ENCODE data around the gene KLF2.
A peak's percentile ranks its signal among the peaks of the same experiment; 100 is the strongest.
"Not testable (repeated sequence)": the region's sequence is repeated elsewhere in the genome, so short reads cannot be mapped to it uniquely, and the experiment has no call there.

Gene KLF2

DNA sequence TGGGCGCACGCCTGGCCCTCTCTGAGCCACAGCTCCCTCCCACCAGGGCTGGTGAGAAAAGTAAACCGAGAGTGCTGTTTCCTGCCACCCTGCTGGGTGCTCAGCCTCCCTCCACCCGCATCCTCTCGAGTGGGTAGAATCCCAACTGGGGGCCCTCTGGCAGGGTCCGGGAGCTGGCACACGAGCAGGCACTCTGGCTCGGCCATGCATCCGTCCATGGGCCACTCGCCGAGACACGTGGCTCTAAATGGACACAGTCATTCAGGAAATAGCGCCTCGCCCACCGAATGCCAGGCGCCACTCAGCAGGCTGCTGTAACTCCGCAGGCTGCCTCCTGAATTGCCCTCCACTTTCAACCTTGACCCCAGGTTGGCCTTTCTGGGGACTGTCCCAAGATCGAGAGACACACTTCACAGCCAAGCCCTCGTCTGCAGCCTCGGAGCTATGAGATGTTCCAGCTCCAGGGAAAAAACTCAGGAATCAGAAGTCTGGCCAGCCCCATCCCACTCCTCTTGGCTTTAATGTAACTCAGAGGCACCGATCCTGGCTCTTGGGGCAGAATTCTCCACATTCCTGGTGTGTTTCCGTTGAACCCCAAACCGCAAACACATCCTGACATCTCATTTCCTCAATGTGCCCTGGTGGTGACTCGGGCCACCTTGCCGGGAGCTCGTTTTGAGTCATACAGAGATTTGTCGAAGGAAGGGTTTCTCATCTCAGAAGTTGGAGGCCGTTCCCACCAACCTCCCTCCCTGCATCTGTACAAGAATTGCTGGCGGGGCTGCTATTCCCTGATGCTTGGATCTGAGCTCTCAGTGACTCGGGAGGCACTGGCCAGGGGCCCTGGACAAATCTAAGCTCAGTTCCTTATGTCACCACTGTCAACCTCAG is 14.1 kb downstream of the KLF2 start:
- peak; percentile 93 for DNase-seq (ENCODE audit: low spot score)

DNA sequence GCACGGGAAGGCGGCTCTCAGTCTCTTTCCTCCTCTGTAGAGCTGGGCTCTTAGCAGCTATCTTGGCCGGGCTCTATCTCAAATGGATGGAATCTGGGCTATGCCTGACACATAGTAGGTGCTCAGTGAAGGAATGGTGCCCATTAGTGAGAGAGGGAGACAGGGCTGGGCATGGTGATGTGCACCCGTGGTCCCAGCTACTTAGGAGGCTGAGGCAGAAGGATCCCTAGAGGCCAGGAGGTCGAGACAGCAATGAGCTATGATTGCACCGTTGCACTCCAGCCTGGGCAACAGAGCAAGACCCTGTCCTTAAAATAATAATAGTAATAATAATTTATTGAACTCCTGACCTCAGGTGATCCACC is 14.7 kb downstream of the KLF2 start:
- DNase-seq (ENCODE audit: low spot score) = no peak

DNA sequence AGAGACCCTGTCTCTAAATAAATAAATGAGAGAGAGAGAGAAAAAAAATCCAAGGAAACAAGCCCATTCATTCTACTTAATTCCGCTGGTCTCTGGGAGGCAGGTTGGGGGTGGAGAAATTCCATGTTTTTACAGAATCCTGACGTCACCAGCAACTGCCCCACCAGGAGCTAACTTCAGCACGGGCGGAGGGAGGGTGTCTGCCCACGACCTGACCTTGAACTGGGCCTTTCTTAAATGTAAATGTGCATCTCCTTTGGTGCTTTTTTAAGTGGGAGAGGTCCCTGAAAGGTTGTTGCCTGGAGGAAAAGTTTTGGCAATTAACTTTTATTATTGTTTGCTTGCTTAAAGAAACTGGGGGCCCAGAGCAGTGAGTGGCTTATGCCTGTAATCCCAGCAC is 15.5 kb downstream of the KLF2 start:
- DNase-seq (ENCODE audit: low spot score) = no peak

DNA sequence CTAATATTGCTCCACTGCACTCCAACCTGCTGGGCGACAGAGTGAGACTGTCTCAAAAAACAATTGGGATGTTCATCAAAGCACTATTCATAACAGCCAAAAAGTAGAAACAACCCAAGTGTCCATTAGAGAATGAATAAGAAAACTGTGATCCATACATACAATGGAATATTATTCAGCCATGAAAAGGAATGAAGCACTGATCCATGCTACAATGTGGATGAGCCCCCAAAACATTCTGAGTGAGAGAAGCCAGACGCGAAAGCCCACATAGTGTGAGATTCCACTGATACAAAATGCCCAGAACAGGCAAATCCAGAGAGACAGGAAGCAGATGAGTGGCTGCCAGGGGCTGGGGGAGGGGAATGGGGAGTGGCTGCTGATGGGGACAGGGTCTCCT is 16.0 kb downstream of the KLF2 start:
- no peak for DNase-seq (ENCODE audit: low spot score)

DNA sequence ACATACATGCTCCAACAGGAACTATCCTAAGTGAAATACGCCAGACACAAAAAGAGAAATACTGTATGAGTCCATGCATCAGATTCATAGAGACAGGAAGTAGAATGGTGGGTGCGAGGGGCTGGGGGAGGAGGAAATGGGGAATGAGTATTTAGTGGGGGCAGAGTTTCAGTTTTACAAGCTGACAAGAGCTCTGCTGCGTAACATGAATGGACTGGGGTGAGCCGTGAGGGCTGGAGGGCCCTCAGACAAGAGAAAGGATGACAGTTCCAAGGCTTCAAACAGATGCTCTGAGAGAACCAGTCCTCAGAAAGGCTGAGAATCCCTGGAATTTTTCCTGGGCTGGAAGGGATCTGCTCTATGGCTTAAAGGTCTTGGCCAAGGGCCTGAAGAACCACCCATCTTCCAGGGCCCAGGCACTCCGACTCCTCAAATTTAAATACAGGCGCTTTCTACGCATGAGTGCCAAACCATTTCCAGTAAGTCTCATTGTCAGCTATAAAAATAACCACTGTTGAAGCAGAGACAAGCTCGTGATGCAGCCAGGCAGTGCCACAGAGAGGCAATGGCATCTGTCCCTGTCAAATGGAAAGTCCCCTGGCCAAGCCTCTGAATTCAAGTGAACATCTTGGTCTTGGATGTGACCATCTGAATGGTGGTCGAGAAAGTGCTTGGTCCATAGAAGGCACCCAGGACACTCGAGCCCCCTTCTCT is 17.5 kb downstream of the KLF2 start:
- DNase-seq (ENCODE audit: low spot score) = peak; percentile 49

DNA sequence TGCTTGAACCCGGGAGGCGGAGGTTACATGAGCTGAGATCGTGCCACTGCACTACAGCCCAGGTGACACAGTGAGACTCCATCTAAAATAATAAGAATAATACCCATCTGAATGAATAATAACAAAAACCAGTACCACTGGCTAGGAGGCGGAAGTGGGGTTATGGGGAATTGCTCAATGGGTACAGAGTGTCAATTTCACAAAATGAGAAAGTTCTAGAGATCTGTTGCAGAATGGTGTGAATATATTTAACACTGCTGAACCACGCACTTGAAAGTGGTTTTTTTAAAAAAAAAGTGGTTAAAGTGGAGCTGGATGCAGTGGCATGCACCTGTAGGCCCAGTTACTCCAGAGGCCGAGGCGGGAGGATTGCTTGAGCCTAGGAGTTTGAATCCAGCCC is 18.5 kb downstream of the KLF2 start:
- DNase-seq (ENCODE audit: low spot score) = no peak

DNA sequence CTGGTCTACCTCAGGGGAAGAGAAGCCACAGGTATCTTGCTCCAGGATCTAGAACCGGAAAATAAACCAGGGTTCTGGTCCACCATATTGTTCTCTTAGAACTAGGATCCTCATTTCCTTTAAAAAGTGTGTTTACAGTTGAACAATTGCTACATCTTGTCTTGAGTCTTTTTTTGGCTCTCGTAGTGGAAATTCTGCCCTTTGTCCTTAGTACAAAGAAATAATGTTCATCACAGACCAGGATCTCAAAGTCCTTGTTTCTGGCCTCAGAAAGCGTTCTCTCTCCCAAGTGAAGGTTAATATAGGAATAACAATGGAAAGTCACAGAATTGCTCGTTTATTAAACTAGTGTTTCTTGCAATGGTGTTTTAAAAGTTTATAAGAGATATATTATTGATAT is 20.8 kb downstream of the KLF2 start:
- no peak for DNase-seq (ENCODE audit: low spot score)

DNA sequence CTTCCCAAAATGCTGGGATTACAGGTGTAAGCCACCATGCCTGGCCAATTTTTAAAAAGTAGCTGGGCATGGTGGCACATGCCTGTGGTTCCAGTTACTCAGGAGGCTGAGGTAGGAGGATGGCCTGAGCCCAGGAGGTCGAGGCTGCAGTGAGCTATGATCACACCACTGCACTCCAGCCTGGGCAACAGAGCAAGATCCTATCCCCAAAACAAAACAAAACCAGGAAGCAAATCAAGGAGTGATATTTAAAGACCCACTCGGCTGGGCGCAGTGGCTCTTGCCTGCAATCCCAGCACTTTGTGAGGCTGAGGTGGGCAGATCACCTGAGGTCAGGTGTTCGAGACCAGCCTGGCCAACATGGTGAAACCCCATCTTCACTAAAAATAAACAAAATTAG is 22.5 kb downstream of the KLF2 start:
- DNase-seq (ENCODE audit: low spot score) = not testable (repeated sequence)

DNA sequence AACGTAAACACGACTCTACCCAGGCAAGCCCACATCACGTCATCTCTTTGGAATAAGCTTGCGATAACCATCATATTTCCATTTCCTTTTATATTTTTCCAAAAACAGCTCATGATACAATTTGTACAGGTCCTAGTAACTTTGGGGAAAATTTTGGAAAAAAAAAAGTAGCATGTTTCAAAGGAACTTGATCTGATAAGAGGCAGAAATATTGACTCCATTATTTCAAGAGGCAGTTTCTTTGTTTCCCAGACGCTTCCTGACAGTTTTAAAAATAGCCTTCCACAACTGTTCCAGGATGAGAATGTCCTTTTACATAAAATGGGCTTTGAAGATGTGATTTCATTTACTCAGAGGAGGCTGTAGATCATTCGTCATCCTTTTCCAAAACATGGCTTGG is 23.1 kb downstream of the KLF2 start:
- DNase-seq (ENCODE audit: low spot score) = no peak

DNA sequence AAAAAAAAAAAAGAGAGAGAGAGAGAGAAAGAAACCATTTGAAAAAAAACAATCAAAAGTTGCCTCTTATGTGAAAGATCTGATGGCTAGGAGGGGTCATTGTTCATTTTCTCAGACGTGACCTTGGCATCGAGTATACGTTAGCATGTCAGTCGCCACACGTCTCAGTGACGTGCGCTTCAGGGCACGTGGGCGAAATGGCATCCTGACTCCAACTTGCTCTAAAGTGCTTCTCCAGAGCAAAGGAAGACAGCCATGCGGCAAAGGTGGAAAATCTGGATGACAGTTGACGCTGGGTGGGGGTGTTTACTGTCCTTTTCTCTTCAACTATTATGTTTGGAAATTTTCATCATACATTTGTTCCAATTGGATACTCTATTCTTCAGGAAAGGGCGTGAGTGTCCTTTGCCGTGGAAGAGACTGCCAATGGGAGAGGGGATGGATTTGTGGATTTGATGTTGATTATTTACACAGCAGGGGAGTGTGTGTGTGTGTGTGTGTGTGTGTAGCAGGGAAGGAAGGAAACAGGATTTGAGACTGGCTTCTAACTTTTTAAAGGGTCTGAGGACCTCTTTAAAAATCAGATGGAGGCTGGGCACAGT is 25.0 kb downstream of the KLF2 start:
- no peak for DNase-seq (ENCODE audit: low spot score)

DNA sequence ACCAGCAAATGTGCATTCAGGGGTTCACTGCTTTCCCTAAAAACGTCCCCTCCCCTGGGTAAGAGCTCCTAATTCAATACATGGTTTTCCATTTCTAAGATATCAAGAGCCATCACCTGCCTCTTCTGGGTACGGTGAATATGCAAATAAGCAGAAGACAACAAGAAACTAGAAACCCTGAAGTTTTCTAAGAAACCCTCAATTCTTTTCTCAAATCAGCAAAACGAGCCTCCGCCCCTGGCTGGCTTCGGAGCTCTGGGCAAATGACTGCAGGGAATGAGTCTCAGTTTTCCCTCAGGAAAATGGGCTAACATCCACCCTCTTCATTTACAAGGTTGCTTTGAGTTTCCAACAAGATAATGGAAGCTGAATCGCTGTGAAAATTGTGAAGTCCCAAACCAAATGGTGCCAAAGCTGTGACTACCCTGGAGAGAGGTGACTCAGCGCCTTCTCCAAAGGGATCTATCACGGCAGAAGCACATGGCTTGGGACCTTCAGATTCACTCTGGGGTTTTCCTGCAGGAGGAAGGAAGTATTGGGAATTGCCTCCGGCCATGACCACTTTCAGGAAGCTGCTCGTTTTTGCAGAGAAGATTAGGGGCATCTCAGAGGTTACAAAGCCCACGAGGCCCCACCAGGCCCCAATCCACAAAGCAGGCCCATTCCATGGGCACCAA is 26.6 kb downstream of the KLF2 start:
- peak; percentile 34 for DNase-seq (ENCODE audit: low spot score)

DNA sequence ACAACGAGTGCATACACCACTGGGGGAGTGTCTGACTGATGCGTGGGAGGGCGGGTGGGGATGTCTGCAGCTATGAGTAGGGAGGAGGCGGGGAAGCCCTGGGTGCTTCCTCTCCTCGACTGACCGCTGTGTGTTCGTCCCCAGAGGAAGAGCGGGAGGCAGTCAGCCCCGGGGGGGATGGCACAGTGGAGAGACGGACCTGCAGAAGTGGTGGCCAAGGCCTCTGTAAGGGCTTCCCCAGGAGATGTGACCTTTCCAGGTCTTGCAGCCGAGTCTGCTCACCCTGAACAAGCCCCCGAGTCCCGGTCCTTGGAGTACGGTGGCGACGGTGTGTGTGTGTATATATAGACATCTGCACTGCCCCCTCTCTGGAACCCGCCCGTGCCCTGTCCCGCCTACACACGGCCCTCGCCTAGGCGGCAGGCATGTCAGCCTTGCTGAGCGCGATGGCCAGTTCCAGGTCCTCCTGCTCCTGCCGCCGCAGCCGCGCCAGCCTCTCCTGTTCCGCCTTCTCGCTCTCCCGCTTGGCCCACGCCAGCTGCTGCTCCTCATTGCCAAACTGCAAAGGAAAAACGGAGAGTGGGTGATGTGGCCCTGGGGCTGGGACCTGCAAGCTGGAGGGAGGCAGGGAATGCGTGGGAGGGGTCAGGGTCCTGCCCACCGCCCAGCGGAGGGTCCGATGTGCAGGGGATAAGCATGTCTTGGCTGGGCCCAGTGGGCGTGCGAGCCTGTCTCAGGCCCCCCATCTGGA is 30.8 kb downstream of the KLF2 start:
- no peak for DNase-seq (ENCODE audit: low spot score)

DNA sequence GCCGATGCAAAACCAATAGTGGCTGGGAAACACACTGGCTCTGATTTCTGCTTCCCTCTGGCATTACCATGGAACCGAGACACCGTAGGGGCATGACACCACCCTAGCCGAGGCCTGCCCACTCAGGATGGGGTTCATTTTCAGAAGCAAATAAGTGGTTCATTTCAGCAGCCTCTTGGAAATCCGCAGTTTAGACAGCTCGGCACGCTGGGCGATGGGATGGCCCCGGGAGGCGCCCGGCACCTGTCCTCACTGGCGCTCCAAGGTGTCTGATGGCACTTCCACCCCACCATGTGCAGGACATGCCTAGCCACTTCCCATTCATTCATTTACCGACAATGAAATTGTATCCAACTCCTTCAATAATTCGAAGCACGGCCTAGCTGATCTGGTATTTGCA is 33.8 kb downstream of the KLF2 start:
- no peak for DNase-seq (ENCODE audit: low spot score)

DNA sequence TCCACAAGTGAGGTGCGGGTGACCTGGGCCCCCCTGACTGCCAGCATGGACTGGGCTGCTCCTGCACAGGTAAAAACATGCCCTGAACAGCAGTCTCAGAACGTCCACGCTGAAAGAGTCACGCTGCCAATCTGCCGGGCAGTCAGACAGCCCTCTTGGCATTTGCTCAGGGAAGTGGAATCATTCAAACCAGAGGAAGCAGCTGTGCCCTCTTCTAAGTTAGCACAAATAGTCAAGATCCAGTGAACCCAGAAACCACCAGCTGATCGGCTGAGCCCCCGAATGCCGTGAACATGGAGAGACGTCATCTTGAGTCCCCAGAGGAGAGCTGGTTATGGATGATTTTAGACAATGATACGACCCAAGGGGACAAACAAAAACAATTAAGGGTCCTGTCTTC is 34.4 kb downstream of the KLF2 start:
- no peak for DNase-seq (ENCODE audit: low spot score)

DNA sequence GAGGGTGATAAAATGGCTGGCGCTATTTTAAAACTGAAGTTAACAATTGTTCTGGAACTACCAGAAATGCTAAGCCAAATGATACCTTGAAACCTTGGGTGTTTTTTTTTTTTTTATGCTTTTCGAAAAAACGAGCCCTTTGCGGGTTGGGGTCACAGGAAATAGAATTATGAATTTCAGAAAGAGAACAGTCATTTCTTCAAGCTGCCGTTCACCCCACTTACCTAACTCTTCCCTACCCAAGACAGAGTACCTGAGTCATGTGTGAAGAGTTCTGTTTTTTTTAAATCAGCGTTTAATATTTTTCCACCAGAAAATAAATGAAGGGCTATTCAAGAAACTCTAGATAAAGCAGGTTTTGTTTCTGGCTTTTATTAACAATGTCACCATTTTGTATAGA is 35.3 kb downstream of the KLF2 start:
- DNase-seq (ENCODE audit: low spot score) = no peak

DNA sequence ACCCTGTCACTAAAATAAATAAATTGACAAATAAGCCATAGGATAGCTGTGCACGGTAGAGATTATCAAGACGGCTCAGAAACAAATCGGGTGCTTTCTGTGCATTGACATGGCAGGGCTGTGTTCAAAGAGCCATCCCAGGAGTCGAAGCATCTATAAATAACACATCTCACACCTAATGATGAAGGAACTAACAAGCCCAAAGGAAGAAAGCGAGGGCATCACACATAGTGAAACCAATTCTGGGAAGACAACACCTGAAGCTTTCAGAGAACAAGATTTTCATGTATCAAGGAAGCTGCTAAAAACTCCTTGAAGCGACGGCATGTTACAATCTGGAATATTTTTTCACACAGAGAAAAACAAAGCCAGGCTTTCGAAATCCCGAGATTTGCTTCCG is 36.1 kb downstream of the KLF2 start:
- DNase-seq (ENCODE audit: low spot score) = no peak

DNA sequence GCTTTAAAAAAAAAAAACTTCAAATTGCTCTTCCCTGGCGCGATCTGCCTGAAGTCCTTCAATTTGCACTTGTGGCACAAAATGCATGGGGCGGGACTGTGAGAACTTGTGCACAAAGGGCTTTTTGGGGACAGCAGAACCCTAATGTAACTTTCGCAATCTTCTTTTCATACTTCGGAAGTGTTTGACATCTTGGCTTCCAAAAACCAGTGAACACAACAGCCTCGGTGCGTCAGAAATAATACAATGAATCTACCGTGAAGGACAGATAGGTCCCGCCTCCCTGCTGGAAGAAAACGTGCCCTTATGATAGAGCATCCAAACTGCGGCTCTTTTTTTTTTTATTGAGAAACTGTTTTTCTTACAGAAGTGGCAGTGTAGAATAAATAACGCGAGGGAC is 36.6 kb downstream of the KLF2 start:
- DNase-seq (ENCODE audit: low spot score) = no peak

DNA sequence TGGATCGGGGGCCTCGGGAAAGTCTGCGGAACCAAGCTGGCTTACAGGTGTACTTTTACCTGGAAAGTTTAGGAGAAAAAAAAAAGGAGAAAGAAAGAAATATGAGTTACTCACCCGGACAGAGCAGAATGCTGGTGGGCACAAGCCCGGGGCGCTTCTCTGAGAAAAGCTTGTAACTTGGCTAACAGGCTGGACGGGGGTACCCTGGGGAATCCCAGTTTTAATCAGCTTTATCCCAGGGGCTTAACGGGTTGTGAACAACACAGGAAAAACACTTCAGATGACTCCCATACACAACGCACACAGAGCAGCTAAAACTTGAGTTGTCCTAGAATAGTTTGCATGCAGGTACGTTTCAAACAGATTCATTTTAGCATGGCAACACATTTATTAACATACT is 37.3 kb downstream of the KLF2 start:
- no peak for DNase-seq (ENCODE audit: low spot score)

DNA sequence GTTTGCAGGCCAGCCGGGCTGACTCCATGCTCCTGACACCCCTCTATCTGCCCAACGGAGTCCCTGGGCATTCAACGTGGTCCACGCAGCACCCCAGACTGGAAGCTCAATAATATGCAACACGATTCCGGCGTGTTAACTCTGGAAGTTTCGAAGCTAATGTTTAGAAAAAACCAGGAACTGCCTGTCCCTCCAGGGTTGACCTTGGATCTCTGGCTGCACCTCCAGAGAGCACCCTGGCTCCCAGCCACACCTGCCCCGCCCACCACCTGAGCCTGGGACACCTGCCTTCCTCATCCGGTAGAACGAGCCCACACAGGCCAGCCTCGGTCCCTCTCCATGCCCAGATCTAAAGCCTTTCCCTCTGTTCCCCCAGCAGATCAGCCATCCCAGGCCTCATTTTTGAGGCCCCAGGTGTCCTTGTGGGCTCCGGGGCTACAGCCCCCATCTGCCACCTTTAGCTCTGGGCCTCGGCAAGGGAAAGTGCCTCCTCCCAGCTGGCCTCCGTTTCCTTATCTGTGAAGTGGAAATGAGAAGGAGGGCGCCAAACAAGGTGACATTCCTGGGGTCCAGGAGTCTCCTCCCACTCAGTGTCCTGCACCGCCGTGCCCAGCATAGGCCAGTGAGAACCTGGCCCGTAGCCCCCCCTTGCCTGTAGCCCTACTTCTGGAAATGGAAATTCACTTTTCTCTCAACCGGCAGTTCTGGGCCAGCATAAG is 38.7 kb downstream of the KLF2 start:
- no peak for DNase-seq (ENCODE audit: low spot score)

DNA sequence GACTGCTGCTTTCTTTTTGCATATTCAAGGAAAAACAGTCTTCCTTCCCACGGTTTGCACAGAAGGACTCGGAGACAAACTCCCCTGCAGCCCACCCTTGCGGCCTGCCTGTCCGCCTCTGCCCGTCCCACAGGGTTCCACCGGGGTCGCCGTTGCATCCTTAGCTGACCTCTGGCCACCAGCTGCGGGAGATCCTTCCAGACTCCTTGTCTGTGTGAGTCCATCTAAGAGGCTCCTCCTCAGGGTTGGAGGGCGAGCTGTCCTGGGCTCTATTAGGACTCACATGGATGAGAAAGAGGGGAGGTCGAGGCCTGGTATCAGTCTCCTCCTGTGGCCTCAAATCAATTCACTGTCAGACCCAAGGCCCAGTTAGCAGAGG is 39.2 kb downstream of the KLF2 start:
- no peak for DNase-seq (ENCODE audit: low spot score)

DNA sequence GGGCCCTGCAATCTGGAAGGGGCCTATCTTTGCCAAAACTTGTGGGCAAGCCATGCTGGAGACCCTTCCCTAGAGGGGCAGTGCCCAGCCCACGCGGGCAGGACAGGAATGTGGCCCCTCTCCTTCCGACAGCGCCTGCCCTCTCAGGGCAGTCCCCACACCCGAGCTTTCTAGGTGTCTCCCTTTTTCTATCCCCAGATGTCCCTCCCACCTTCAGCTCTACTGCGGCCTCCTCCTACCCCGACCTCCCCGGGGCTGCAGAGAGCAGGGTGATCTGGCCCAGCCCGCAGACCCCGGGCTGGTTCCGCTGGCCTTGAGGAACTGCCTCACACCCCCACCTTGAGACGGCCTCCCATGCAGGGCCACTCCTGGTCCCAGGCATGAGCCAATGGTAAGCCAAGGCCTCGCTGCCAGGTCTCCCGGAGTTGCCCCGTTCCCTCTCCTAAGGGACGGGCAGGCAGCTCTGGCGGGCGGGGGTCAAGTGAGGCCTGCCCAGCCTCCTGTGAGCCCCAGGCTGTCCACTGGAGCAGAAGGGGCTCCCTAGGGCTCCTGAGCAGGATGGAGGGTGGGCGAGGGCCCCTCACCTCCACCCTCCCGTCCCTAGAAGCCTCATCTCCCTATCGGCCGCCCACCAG is 39.7 kb downstream of the KLF2 start:
- DNase-seq (ENCODE audit: low spot score) = no peak
